DND-41 (cell line): ENCODE results near the gene KCNQ1OT1.

Experiments used
- CTCF ChIP-seq: IDR thresholded peaks from 2 replicates; pipeline ENCODE4 v1.5.1; 2012; ENCODE audit warnings: borderline replicate concordance, low read length, moderate library complexity, mild to moderate bottlenecking; ENCODE audit not compliant: poor library complexity, severe bottlenecking; ENCODE audit errors: extremely low read depth
- EZH2 ChIP-seq: IDR thresholded peaks from 3 replicates; pipeline ENCODE4 v1.6.1; 2012; ENCODE audit warnings: borderline replicate concordance, low read depth, mild to moderate bottlenecking, moderate library complexity, low read length, inconsistent platforms; ENCODE audit not compliant: severe bottlenecking

- no peak for TF ChIP-seq CTCF
- TF ChIP-seq EZH2 = no peak
Measured at GRCh38 chr11:2744166-2744565, 44.4 kb upstream of the KCNQ1OT1 start.
